ENCODE results near the gene LRRC38. TPM values are rescaled to one million over a fixed set of nuclear protein-coding genes. Genes with fewer than 3 reads are reported as not detected.

The LRRC38 gene
- total RNA-seq, 1 donor = not detected

DNA sequence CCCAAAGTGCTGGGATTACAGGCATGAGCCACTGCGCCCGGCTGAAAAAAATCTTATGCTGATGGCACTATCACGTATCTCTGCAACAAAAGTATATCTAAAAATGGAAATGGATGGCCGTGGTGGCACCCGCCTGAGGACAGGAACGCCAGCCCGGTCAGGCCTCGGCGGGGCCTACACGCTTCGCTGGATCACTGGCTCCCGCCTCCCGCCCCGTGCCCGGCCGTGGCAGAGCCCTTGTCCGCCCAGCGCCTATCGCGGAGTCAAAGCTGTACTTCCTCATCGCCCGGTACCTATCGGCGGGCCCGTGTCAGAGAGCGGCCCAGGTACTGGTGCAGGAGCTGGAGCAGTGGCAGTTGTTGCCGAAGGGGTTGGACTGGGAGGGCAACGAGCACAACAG is 41.0 kb upstream of the LRRC38 start:
- H3K4me2 ChIP-seq (ENCODE audit: insufficient read depth, low read length) = no peak overlapping the region
- no peak for DNase-seq (ENCODE audit: insufficient read length, low spot score, missing footprints)
- no peaks in the 10 kb centered on the region for H3K27me3 ChIP-seq (ENCODE audit: insufficient read depth, low read length)
- no peak overlapping the region for H2AFZ ChIP-seq (ENCODE audit: low read length)
- no peaks in the 10 kb centered on the region for H3K79me2 ChIP-seq (ENCODE audit: insufficient read depth, low read length)
- no peaks in the 10 kb centered on the region for H3K36me3 ChIP-seq (ENCODE audit: insufficient read depth, low read length)
- H3K4me1 ChIP-seq (ENCODE audit: insufficient read depth, low read length) = no peaks in the 10 kb centered on the region
- H3K9me3 ChIP-seq (ENCODE audit: low read depth, low read length) = no peaks in the 10 kb centered on the region
- H3K4me3 ChIP-seq (ENCODE audit: insufficient read depth, low read length) = no peak overlapping the region
- no peak overlapping the region for H3K27ac ChIP-seq (ENCODE audit: low read depth, low read length)
- H4K20me1 ChIP-seq (ENCODE audit: insufficient read depth, low read length) = no peaks in the 10 kb centered on the region
- TF ChIP-seq, protein P1, sequence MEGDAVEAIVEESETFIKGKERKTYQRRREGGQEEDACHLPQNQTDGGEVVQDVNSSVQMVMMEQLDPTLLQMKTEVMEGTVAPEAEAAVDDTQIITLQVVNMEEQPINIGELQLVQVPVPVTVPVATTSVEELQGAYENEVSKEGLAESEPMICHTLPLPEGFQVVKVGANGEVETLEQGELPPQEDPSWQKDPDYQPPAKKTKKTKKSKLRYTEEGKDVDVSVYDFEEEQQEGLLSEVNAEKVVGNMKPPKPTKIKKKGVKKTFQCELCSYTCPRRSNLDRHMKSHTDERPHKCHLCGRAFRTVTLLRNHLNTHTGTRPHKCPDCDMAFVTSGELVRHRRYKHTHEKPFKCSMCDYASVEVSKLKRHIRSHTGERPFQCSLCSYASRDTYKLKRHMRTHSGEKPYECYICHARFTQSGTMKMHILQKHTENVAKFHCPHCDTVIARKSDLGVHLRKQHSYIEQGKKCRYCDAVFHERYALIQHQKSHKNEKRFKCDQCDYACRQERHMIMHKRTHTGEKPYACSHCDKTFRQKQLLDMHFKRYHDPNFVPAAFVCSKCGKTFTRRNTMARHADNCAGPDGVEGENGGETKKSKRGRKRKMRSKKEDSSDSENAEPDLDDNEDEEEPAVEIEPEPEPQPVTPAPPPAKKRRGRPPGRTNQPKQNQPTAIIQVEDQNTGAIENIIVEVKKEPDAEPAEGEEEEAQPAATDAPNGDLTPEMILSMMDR (IDR thresholded peaks at IDR 0.05; ENCODE audit: extremely low read depth, low read depth, low read length) = no peak

- no peaks in the 10 kb centered on the region for H3K4me1 ChIP-seq (ENCODE audit: insufficient read depth, low read length)
- no peaks in the 10 kb centered on the region for H4K20me1 ChIP-seq (ENCODE audit: insufficient read depth, low read length)
- H3K9me3 ChIP-seq (ENCODE audit: low read depth, low read length) = no peaks in the 10 kb centered on the region
- H3K4me2 ChIP-seq (ENCODE audit: insufficient read depth, low read length) = no peak overlapping the region
- no peak overlapping the region for H3K4me3 ChIP-seq (ENCODE audit: insufficient read depth, low read length)
- TF ChIP-seq, protein P1 (IDR thresholded peaks at IDR 0.05; ENCODE audit: extremely low read depth, low read depth, low read length) = no peak
- DNase-seq (ENCODE audit: insufficient read length, low spot score, missing footprints) = no peak
- no peaks in the 10 kb centered on the region for H3K79me2 ChIP-seq (ENCODE audit: insufficient read depth, low read length)
- H3K36me3 ChIP-seq (ENCODE audit: insufficient read depth, low read length) = no peaks in the 10 kb centered on the region
- no peaks in the 10 kb centered on the region for H3K27me3 ChIP-seq (ENCODE audit: insufficient read depth, low read length)
- H3K27ac ChIP-seq (ENCODE audit: low read depth, low read length) = no peak overlapping the region
- H2AFZ ChIP-seq (ENCODE audit: low read length) = no peak overlapping the region
These were observed 36.9 kb upstream of the LRRC38 start for GRCh38 chr1:13550663-13551062.

- no peaks in the 10 kb centered on the region for H3K4me1 ChIP-seq (ENCODE audit: insufficient read depth, low read length)
- no peaks in the 10 kb centered on the region for H3K27me3 ChIP-seq (ENCODE audit: insufficient read depth, low read length)
- H3K36me3 ChIP-seq (ENCODE audit: insufficient read depth, low read length) = no peaks in the 10 kb centered on the region
- DNase-seq (ENCODE audit: insufficient read length, low spot score, missing footprints) = no peak
- H3K4me2 ChIP-seq (ENCODE audit: insufficient read depth, low read length) = no peak overlapping the region
- H4K20me1 ChIP-seq (ENCODE audit: insufficient read depth, low read length) = no peaks in the 10 kb centered on the region
- no peak overlapping the region for H3K27ac ChIP-seq (ENCODE audit: low read depth, low read length)
- no peak overlapping the region for H3K4me3 ChIP-seq (ENCODE audit: insufficient read depth, low read length)
- H3K9me3 ChIP-seq (ENCODE audit: low read depth, low read length) = no peaks in the 10 kb centered on the region
- H3K79me2 ChIP-seq (ENCODE audit: insufficient read depth, low read length) = no peaks in the 10 kb centered on the region
- TF ChIP-seq, protein P1 (IDR thresholded peaks at IDR 0.05; ENCODE audit: extremely low read depth, low read depth, low read length) = no peak
- no peak overlapping the region for H2AFZ ChIP-seq (ENCODE audit: low read length)
These were observed 35.7 kb upstream of the LRRC38 start for GRCh38 chr1:13549521-13549920.

- H3K79me2 ChIP-seq (ENCODE audit: insufficient read depth, low read length) = no peaks in the 10 kb centered on the region
- H3K4me3 ChIP-seq (ENCODE audit: insufficient read depth, low read length) = no peak overlapping the region
- H3K27ac ChIP-seq (ENCODE audit: low read depth, low read length) = no peak overlapping the region
- no peak overlapping the region for H3K4me2 ChIP-seq (ENCODE audit: insufficient read depth, low read length)
- H4K20me1 ChIP-seq (ENCODE audit: insufficient read depth, low read length) = no peaks in the 10 kb centered on the region
- no peaks in the 10 kb centered on the region for H3K27me3 ChIP-seq (ENCODE audit: insufficient read depth, low read length)
- DNase-seq (ENCODE audit: insufficient read length, low spot score, missing footprints) = no peak
- TF ChIP-seq, protein P1 (IDR thresholded peaks at IDR 0.05; ENCODE audit: extremely low read depth, low read depth, low read length) = no peak
- no peaks in the 10 kb centered on the region for H3K9me3 ChIP-seq (ENCODE audit: low read depth, low read length)
- H2AFZ ChIP-seq (ENCODE audit: low read length) = no peak overlapping the region
- H3K4me1 ChIP-seq (ENCODE audit: insufficient read depth, low read length) = no peaks in the 10 kb centered on the region
- no peaks in the 10 kb centered on the region for H3K36me3 ChIP-seq (ENCODE audit: insufficient read depth, low read length)
These were observed 35.2 kb upstream of the LRRC38 start for GRCh38 chr1:13549021-13549420.
